Glomerular endothelial cell (primary cell): ENCODE data around the gene NSMF. TPM values are rescaled to one million over a fixed set of nuclear protein-coding genes. Genes with fewer than 3 reads are reported as not detected.
"Not testable (repeated sequence)": the region's sequence is repeated elsewhere in the genome, so short reads cannot be mapped to it uniquely, and the experiment has no call there.

Experiments used
- DNase-seq: peaks from one replicate; pipeline ENCODE4 v3.0.0-alpha.2; 2011; ENCODE audit warnings: low read depth, low spot score; ENCODE audit errors: extremely low read depth
- total RNA-seq: library from RNA; depleted of rRNA; stranded (reverse); fragments of >200 nt; gene quantifications from 2 replicates; pipeline ENCODE4 v1.2.3, GENCODE V29; 2015

The NSMF gene
- total RNA-seq, 1 donor from 2014 or later = 53.7 TPM

GRCh38 chr9:137417161-137418021 lies 41.7 kb downstream of the NSMF start:
- DNase-seq = no peak

GRCh38 chr9:137416563-137417151 lies 42.5 kb downstream of the NSMF start:
- DNase-seq = no peak

- DNase-seq = no peak
Measured at GRCh38 chr9:137416006-137416562, 43.0 kb downstream of the NSMF start.

GRCh38 chr9:137415451-137415850 lies 43.7 kb downstream of the NSMF start:
- DNase-seq = no peak

- DNase-seq = no peak
Measured at GRCh38 chr9:137412431-137412830, 46.7 kb downstream of the NSMF start.

- DNase-seq = peak; percentile 64
Measured at GRCh38 chr9:137411645-137412380, 47.3 kb downstream of the NSMF start.

- DNase-seq = no peak
Measured at GRCh38 chr9:137411260-137411644, 47.9 kb downstream of the NSMF start.

GRCh38 chr9:137410891-137411249 lies 48.3 kb downstream of the NSMF start:
- DNase-seq = no peak

- DNase-seq = not testable (repeated sequence)
Measured at GRCh38 chr9:137410236-137410890, 48.8 kb downstream of the NSMF start.

- no peak for DNase-seq
Measured at GRCh38 chr9:137409515-137409914, 49.6 kb downstream of the NSMF start.

- no peak for DNase-seq
Measured at GRCh38 chr9:137408651-137409405, 50.3 kb downstream of the NSMF start.

- no peak for DNase-seq
Measured at GRCh38 chr9:137407590-137408300, 51.4 kb downstream of the NSMF start.

GRCh38 chr9:137406876-137407589 lies 52.1 kb downstream of the NSMF start:
- DNase-seq = no peak

GRCh38 chr9:137406085-137406760 lies 52.9 kb downstream of the NSMF start:
- no peak for DNase-seq

GRCh38 chr9:137405677-137406081 lies 53.5 kb downstream of the NSMF start:
- no peak for DNase-seq

- no peak for DNase-seq
Measured at GRCh38 chr9:137404961-137405567, 54.1 kb downstream of the NSMF start.

- DNase-seq = no peak
Measured at GRCh38 chr9:137403269-137403668, 55.9 kb downstream of the NSMF start.

GRCh38 chr9:137402746-137403145 lies 56.4 kb downstream of the NSMF start:
- DNase-seq = no peak
